HS-5 (cell line): Measurements from ENCODE around the gene CAMTA2.
A peak's percentile ranks its signal among the peaks of the same experiment; 100 is the strongest.

Experiments
- DNase-seq: peaks from one replicate; pipeline ENCODE4 v3.0.0-alpha.2; 2012; ENCODE audit warnings: low read depth

Gene CAMTA2

GRCh38 chr17:4968486-4969046 is 18.9 kb downstream of the CAMTA2 start:
- no peak for DNase-seq

- peak; percentile 97 for DNase-seq
These were observed 19.7 kb downstream of the CAMTA2 start, which contains the start of gene SPAG7 for GRCh38 chr17:4967539-4968485. Gene SPAG7, minus strand, starts transcription at chr17:4967817. Its CDS starts 13 bp downstream, at chr17:4967804.

GRCh38 chr17:4966844-4967538 is 20.5 kb downstream of the CAMTA2 start:
- DNase-seq: peak; percentile 98

- no peak for DNase-seq
These were observed 22.0 kb downstream of the CAMTA2 start for GRCh38 chr17:4965311-4965986.

GRCh38 chr17:4960279-4960922 is 27.1 kb downstream of the CAMTA2 start:
- no peak for DNase-seq

- DNase-seq: no peak
These were observed 28.1 kb downstream of the CAMTA2 start for GRCh38 chr17:4959261-4959965.

- DNase-seq: no peak
These were observed 29.4 kb downstream of the CAMTA2 start for GRCh38 chr17:4958102-4958501.

GRCh38 chr17:4956493-4957061 is 30.9 kb downstream of the CAMTA2 start:
- DNase-seq: no peak

GRCh38 chr17:4955091-4955490 is 32.4 kb downstream of the CAMTA2 start:
- DNase-seq: no peak

- no peak for DNase-seq
These were observed 34.0 kb downstream of the CAMTA2 start for GRCh38 chr17:4953451-4953961.

GRCh38 chr17:4951486-4951885 is 36.0 kb downstream of the CAMTA2 start:
- no peak for DNase-seq

- DNase-seq: no peak
These were observed 36.7 kb downstream of the CAMTA2 start, which contains the start of gene ENO3 for GRCh38 chr17:4950746-4951204. Gene ENO3, plus strand, starts transcription at chr17:4951119. Its CDS starts 711 bp downstream, at chr17:4951830.

- DNase-seq: no peak
These were observed 37.3 kb downstream of the CAMTA2 start for GRCh38 chr17:4950075-4950745.

- DNase-seq: no peak
These were observed 38.0 kb downstream of the CAMTA2 start for GRCh38 chr17:4949321-4950074.

GRCh38 chr17:4948931-4949320 is 38.5 kb downstream of the CAMTA2 start:
- DNase-seq: no peak

- peak; percentile 92 for DNase-seq
These were observed 39.1 kb downstream of the CAMTA2 start, which contains the start of gene PFN1 for GRCh38 chr17:4948166-4948930. Gene PFN1, minus strand, starts transcription at chr17:4948530. Its CDS starts 136 bp downstream, at chr17:4948394.

GRCh38 chr17:4947411-4948165 is 39.9 kb downstream of the CAMTA2 start:
- no peak for DNase-seq
